RCC 7860 (cell line): Measurements from ENCODE around the gene SORCS2.
A peak's percentile ranks its signal among the peaks of the same experiment; 100 is the strongest.

Source experiments
- DNase-seq: peaks from one replicate; pipeline ENCODE4 v3.0.0-alpha.2; 2015; ENCODE audit warnings: low spot score
- FAIRE-seq: peaks from 2 replicates; lab custom pipeline; 2012; peaks lifted over from hg19 to GRCh38; lab: Jason Lieb, UNC

The SORCS2 gene

GRCh38 chr4:7650606-7651385 is 458.5 kb downstream of the SORCS2 start:
- DNase-seq (no peak), FAIRE-seq (no peak)

- FAIRE-seq, result no peak
- no peak for DNase-seq
Measured at GRCh38 chr4:7651461-7651921, 459.2 kb downstream of the SORCS2 start.

GRCh38 chr4:7652006-7652405 is 459.7 kb downstream of the SORCS2 start:
- FAIRE-seq (no peak), DNase-seq (no peak)

GRCh38 chr4:7652451-7652881 is 460.1 kb downstream of the SORCS2 start:
- DNase-seq, result no peak
- FAIRE-seq, result no peak

- DNase-seq, result no peak
- FAIRE-seq, result no peak
Measured at GRCh38 chr4:7652906-7653305, 460.6 kb downstream of the SORCS2 start.

- FAIRE-seq, result no peak
Measured at GRCh38 chr4:7653510-7654369, 461.4 kb downstream of the SORCS2 start.

GRCh38 chr4:7654550-7655445 is 462.5 kb downstream of the SORCS2 start:
- DNase-seq (no peak), FAIRE-seq (no peak)

More at GRCh38 chr4:7653510-7654369, 461.4 kb downstream of the SORCS2 start:
- no peak for DNase-seq

- FAIRE-seq, result no peak
- DNase-seq, result no peak
Measured at GRCh38 chr4:7655511-7656243, 463.3 kb downstream of the SORCS2 start.

- FAIRE-seq (no peak), DNase-seq (no peak)
Measured at GRCh38 chr4:7656244-7656800, 464.0 kb downstream of the SORCS2 start.

- FAIRE-seq (no peak), DNase-seq (no peak)
Measured at GRCh38 chr4:7657545-7658297, 465.4 kb downstream of the SORCS2 start.

GRCh38 chr4:7658341-7659204 is 466.2 kb downstream of the SORCS2 start:
- FAIRE-seq (no peak), DNase-seq (peak; percentile 48)

- no peak for FAIRE-seq
- DNase-seq, result no peak
Measured at GRCh38 chr4:7659429-7660175, 467.3 kb downstream of the SORCS2 start.

GRCh38 chr4:7660176-7661039 is 468.1 kb downstream of the SORCS2 start:
- no peak for DNase-seq
- FAIRE-seq, result no peak

GRCh38 chr4:7661066-7661748 is 468.9 kb downstream of the SORCS2 start:
- DNase-seq (no peak), FAIRE-seq (no peak)

GRCh38 chr4:7661846-7662506 is 469.6 kb downstream of the SORCS2 start:
- no peak for DNase-seq
- no peak for FAIRE-seq

GRCh38 chr4:7662507-7662846 is 470.1 kb downstream of the SORCS2 start:
- no peak for FAIRE-seq
- DNase-seq, result no peak
